HAP-1 (cell line): Measurements from ENCODE around the gene IP6K3.
A peak's percentile ranks its signal among the peaks of the same experiment; 100 is the strongest.

ENCODE experiments used
- DNase-seq, 2 experiments: peaks; one replicate each; pipeline ENCODE4 v3.0.0-alpha.2; 2016 to 2020; ENCODE audit warnings: low spot score in 2 of 2
- H3K27me3 ChIP-seq: fragments of 250-450 bp; sonication (Bioruptor Pico); 2 replicates; pipeline ENCODE4 v1.5.1; 2020; ENCODE audit warnings: low read depth, mild to moderate bottlenecking, moderate library complexity
- H3K36me3 ChIP-seq: fragments of 250-450 bp; sonication (Bioruptor Pico); replicated peaks from 2 replicates; pipeline ENCODE4 v1.5.1; 2020; ENCODE audit warnings: mild to moderate bottlenecking
- H3K4me1 ChIP-seq: fragments of 250-450 bp; sonication (Bioruptor Pico); 2 replicates; pipeline ENCODE4 v1.5.1; 2020; ENCODE audit warnings: mild to moderate bottlenecking
- H3K4me3 ChIP-seq: fragments of 250-450 bp; sonication (Bioruptor Pico); 2 replicates; pipeline ENCODE4 v1.5.1; 2020; ENCODE audit warnings: mild to moderate bottlenecking, moderate library complexity
- H3K9me3 ChIP-seq: fragments of 250-450 bp; sonication (Bioruptor Pico); 2 replicates; pipeline ENCODE4 v1.5.1; 2020; ENCODE audit warnings: mild to moderate bottlenecking, moderate library complexity
- in situ Hi-C: fragments of 300-500 bp; cut with MboI; formaldehyde crosslinking; loops from 3 replicates; pipeline ENCODE4 v1.14.3; 2020; ENCODE audit warnings: low sequenced_read_pairs, inconsistent platforms, mixed read lengths

IP6K3 gene

DNA sequence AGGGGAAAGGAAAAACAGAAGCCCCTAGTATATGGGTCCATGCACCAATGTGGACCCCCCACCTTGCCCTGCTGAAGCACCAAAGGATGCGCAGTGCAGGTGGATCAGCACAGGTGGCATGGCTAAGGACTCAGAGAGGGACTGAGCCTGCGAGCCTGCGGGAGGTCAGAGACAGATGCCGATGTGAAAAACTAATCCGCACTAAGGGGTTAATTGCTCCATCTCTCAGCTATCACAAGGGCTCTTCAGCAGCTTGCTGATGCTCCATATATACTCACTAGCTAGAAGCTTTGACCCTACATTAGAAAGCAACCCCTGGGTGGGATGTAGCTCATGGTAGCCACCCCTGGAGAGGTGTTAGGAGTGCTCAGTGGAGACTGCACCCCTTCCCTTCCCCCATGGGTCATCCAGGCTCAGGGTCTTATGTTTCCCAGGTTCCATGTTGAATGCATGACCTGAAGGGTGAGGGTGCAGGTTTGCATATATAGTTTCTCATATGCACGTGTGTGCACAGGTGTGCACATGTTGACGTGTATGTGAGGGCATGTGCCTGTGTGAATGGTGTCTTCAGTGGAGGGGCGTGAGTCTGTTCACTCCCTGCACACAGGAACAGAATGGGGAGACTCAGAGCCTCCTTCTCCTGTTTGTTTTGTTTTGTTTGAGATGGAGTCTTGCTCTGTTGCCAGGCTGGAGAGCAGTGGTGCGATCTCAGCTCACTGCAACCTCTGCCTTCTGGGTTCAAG is 13.4 kb upstream of the IP6K3 start:
- Histone ChIP-seq H3K27me3 (no peaks in the 10 kb centered on the region), H3K4me1 (no peaks in the 10 kb centered on the region), H3K4me3 (no peak overlapping the region), H3K9me3 (no peaks in the 10 kb centered on the region), H3K36me3 (no peaks in the 10 kb centered on the region)
- in situ Hi-C loops = loop anchor here (10.0 kb wide), 1 partner anchor 395 kb away; no protein-coding TSS in a partner anchor
- DNase-seq = no peak

DNA sequence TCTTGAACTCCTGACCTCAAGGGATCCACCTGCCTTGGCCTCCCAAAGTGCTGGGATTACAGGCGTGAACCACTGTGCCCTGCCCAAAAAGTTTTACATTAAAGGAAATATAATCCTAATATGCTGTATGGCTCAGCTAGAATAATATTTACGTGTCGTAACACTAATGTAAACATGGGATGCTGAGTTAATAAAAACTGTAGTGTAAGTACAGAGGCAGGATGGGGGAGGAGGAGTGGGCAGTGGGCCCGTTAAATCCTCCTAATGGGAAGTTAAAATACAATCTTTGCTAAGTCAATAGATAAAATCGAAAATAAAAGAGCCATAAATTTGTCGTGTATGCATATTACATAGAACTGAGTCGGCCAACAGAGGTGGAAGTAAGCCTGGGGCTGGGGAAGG is 12.1 kb upstream of the IP6K3 start:
- Histone ChIP-seq H3K4me1 (no peaks in the 10 kb centered on the region), H3K4me3 (no peak overlapping the region), H3K36me3 (no peaks in the 10 kb centered on the region), H3K9me3 (no peaks in the 10 kb centered on the region), H3K27me3 (no peaks in the 10 kb centered on the region)
- DNase-seq = no peak
- in situ Hi-C loops = no loop called here

- no peak for DNase-seq
- no peak overlapping the region for H3K4me3 ChIP-seq
- no peaks in the 10 kb centered on the region for H3K36me3 ChIP-seq
- in situ Hi-C loops = no loop called here
- H3K27me3 ChIP-seq = no peaks in the 10 kb centered on the region
- no peaks in the 10 kb centered on the region for H3K9me3 ChIP-seq
- H3K4me1 ChIP-seq = no peaks in the 10 kb centered on the region
Measured at GRCh38 chr6:33757906-33758305, 11.2 kb upstream of the IP6K3 start.

GRCh38 chr6:33757113-33757512 is 10.4 kb upstream of the IP6K3 start:
- DNase-seq = no peak
- in situ Hi-C loops = no loop called here
- Histone ChIP-seq H3K4me3 (no peak overlapping the region), H3K9me3 (no peaks in the 10 kb centered on the region), H3K36me3 (no peaks in the 10 kb centered on the region), H3K4me1 (no peaks in the 10 kb centered on the region), H3K27me3 (no peaks in the 10 kb centered on the region)

GRCh38 chr6:33756211-33756954 is 9.7 kb upstream of the IP6K3 start:
- no peak for DNase-seq
- Histone ChIP-seq H3K27me3 (no peaks in the 10 kb centered on the region), H3K9me3 (no peaks in the 10 kb centered on the region), H3K4me3 (no peak overlapping the region), H3K36me3 (no peaks in the 10 kb centered on the region), H3K4me1 (no peaks in the 10 kb centered on the region)
- in situ Hi-C loops = no loop called here

GRCh38 chr6:33755070-33755869 is 8.6 kb upstream of the IP6K3 start:
- Histone ChIP-seq H3K9me3 (no peaks in the 10 kb centered on the region), H3K4me1 (no peaks in the 10 kb centered on the region), H3K36me3 (no peaks in the 10 kb centered on the region), H3K27me3 (no peaks in the 10 kb centered on the region), H3K4me3 (no peak overlapping the region)
- in situ Hi-C loops = no loop called here
- DNase-seq = no peak

DNA sequence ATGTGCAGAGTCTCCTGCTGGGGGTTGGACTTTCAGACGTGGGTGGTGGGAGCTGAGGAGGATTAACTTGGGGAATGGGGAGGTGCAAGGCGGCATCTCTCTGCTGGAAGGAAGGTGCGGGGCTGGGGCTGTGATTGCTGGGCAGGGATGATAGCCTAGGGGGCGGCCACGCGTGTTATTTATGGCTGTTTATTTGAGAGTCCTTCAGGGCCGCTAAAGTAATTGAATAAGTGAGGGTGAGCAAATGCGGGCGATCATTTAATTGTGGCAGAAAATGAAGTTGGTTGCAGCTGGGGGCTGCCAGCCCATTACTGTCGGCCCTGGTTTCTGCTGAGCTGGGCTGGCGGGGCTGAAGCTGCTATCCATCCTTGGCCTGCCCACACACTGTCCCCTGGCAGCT is 7.5 kb upstream of the IP6K3 start:
- H3K9me3 ChIP-seq = no peaks in the 10 kb centered on the region
- DNase-seq = no peak
- no peak overlapping the region for H3K4me3 ChIP-seq
- in situ Hi-C loops = no loop called here
- no peaks in the 10 kb centered on the region for H3K27me3 ChIP-seq
- H3K4me1 ChIP-seq = no peaks in the 10 kb centered on the region
- no peaks in the 10 kb centered on the region for H3K36me3 ChIP-seq

DNA sequence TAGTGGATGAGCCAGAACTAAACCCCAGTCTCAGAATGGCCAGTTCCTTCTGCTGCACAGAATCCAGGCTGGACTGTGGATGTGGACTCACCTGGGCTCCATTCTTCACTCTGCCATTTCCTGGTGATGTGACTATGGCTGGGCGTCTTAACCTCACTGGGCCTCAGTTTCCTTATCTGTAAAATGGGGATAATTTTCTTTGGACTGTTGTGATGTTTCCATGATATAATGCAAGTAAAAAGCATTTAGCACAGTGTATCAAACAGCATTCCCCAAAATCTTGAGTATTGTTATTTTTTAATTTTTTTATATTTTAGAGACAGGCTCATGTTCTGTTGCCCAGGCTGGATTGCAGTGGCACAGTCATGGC is 5.9 kb upstream of the IP6K3 start:
- no peak for DNase-seq
- Histone ChIP-seq H3K9me3 (no peaks in the 10 kb centered on the region), H3K27me3 (no peaks in the 10 kb centered on the region), H3K36me3 (no peaks in the 10 kb centered on the region), H3K4me3 (no peak overlapping the region), H3K4me1 (no peaks in the 10 kb centered on the region)
- in situ Hi-C loops = no loop called here

- no peaks in the 10 kb centered on the region for H3K27me3 ChIP-seq
- peak in 1 of 2 experiments; percentile 42 for DNase-seq
- H3K36me3 ChIP-seq = no peaks in the 10 kb centered on the region
- no peaks in the 10 kb centered on the region for H3K9me3 ChIP-seq
- no peaks in the 10 kb centered on the region for H3K4me1 ChIP-seq
- H3K4me3 ChIP-seq = no peak overlapping the region
- in situ Hi-C loops = no loop called here
Measured at GRCh38 chr6:33751771-33752645, 5.3 kb upstream of the IP6K3 start.

DNA sequence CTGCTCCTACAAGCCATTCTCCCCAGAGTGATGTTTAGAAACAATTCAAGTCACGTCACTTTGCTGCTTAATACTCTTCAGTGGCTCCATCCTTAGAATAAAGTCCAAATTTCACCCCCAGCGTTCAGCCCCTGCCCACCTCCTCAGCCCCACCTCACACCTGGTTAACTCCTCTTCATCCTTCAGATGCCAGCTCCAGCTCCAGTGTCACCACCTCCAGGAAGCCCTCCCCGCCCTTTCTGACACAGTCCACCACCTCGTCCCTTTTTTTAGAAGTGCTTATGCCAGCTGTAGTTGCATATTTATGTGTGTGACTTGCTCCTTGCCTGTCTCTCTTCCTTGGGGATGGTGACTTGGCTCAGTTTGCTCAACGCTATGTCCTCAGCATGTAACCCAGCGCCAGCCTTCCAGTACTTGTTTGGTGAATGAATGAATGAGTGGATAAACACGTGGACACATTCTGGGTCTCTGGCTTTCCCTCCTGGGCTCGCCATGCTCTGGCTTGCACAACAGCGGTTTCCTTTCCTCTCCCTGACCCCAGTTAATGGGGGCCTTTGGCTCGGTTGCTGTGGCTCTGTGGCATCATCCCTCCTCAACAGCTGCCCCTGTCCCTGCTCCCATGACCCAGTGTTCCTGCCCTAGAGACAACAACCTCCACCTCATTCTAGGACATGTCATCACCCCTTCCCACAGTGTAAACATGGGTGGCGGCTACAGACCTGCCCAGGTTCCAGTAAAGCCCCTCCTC is 3.7 kb upstream of the IP6K3 start:
- in situ Hi-C loops = no loop called here
- Histone ChIP-seq H3K36me3 (no peaks in the 10 kb centered on the region), H3K9me3 (no peaks in the 10 kb centered on the region), H3K4me1 (no peaks in the 10 kb centered on the region), H3K27me3 (no peaks in the 10 kb centered on the region), H3K4me3 (no peak overlapping the region)
- no peak for DNase-seq

- no peak for DNase-seq
- in situ Hi-C loops = no loop called here
- no peaks in the 10 kb centered on the region for H3K9me3 ChIP-seq
- H3K27me3 ChIP-seq = no peaks in the 10 kb centered on the region
- H3K36me3 ChIP-seq = no peaks in the 10 kb centered on the region
- no peak overlapping the region for H3K4me3 ChIP-seq
- H3K4me1 ChIP-seq = no peaks in the 10 kb centered on the region
Measured at GRCh38 chr6:33749401-33749800, 2.7 kb upstream of the IP6K3 start.

- Histone ChIP-seq H3K27me3 (no peaks in the 10 kb centered on the region), H3K9me3 (no peaks in the 10 kb centered on the region), H3K4me3 (no peak overlapping the region), H3K36me3 (no peaks in the 10 kb centered on the region), H3K4me1 (no peaks in the 10 kb centered on the region)
- no peak for DNase-seq
- in situ Hi-C loops = no loop called here
Measured at GRCh38 chr6:33748841-33749240, 2.1 kb upstream of the IP6K3 start.

GRCh38 chr6:33747823-33748222 is 1.1 kb upstream of the IP6K3 start:
- no peaks in the 10 kb centered on the region; the same call in 1 of the 2 replicates for H3K27me3 ChIP-seq
- no peak for DNase-seq
- in situ Hi-C loops = no loop called here
- no peaks in the 10 kb centered on the region for H3K9me3 ChIP-seq
- no peaks in the 10 kb centered on the region for H3K4me1 ChIP-seq
- no peaks in the 10 kb centered on the region for H3K36me3 ChIP-seq
- no peak overlapping the region for H3K4me3 ChIP-seq
